Suprapubic skin (tissue), 4 donors: ENCODE results near the gene ST7. TPM values are rescaled to one million over a fixed set of nuclear protein-coding genes. Genes with fewer than 3 reads are reported as not detected.

Source experiments
- DNase-seq, 2 donors: peaks; one replicate each; pipeline ENCODE4 v3.0.0-alpha.2; 2019; ENCODE audit warnings: low spot score in 2 of 2
- H3K27ac ChIP-seq: fragments of 200-600 bp; sonication (generic); one replicate; pipeline ENCODE4 v1.5.1; 2019
- H3K27me3 ChIP-seq: fragments of 200-600 bp; sonication (generic); one replicate; pipeline ENCODE4 v1.5.1; 2019
- H3K36me3 ChIP-seq: fragments of 200-600 bp; sonication (generic); one replicate; pipeline ENCODE4 v1.5.1; 2019
- H3K4me1 ChIP-seq: fragments of 200-600 bp; sonication (generic); one replicate; pipeline ENCODE4 v1.5.1; 2019
- H3K4me3 ChIP-seq: fragments of 200-600 bp; sonication (generic); one replicate; pipeline ENCODE4 v1.5.1; 2019; ENCODE audit warnings: mild to moderate bottlenecking
- H3K9me3 ChIP-seq: fragments of 200-600 bp; sonication (generic); one replicate; pipeline ENCODE4 v1.5.1; 2019
- CTCF ChIP-seq, 2 donors: fragments of 200-600 bp in 1 of 2; fragments of 450-650 bp in 1 of 2; sonication (generic) in 1 of 2; IDR thresholded peaks; one replicate each; pipeline ENCODE4 v1.5.1; 2016 to 2019; ENCODE audit warnings: antibody characterized with exemption in 2 of 2, mild to moderate bottlenecking in 1 of 2, moderate library complexity in 1 of 2
- EP300 ChIP-seq: sonication (generic); formaldehyde crosslinking; IDR thresholded peaks from one replicate; pipeline ENCODE4 v1.6.1; 2017; ENCODE audit warnings: antibody characterized with exemption
- POLR2A ChIP-seq, 2 donors: fragments of 450-650 bp; IDR thresholded peaks; one replicate each; pipeline ENCODE4 v1.6.1; 2017; ENCODE audit warnings: antibody characterized with exemption in 2 of 2, mild to moderate bottlenecking in 2 of 2, moderate library complexity in 2 of 2
- POLR2AphosphoS5 ChIP-seq, 3 donors: sonication (generic); formaldehyde crosslinking; IDR thresholded peaks; one replicate each; pipeline ENCODE4 v1.6.1; 2017; ENCODE audit warnings: antibody characterized with exemption in 3 of 3
- WGBS: methylation state at CpG from one replicate; pipeline ENCODE4 v1.1.5; 2018; 5-methylcytosine and 5-hydroxymethylcytosine counted together
- total RNA-seq, 4 donors: library from RNA; depleted of rRNA; stranded (reverse); fragments of >200 nt; gene quantifications; one replicate each; pipeline ENCODE4 v1.1.0, GENCODE V29; 2016

ST7 gene
- total RNA-seq, 4 donors from 2014 or later, result 13.1 to 28.2 (median 18.6) TPM

DNA sequence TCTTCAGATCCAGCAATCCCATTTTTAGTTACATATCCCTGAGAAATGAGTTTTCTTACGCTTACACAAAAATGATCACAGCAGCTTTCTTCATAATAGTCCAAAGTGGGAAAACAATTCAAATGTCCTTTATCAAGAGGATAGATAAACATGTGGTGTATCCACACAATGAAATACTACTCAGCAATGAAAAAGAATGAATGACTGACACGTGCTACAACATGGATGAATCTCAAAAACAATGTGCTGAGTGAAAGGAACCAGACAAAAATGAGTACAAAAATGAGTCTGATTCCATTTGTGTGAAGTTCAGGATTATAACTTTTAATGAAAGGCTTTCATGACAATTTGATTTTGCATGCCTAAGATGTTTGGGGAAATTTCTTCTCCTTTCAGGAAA, 230.4 kb downstream of the ST7 start:
- TF ChIP-seq POLR2A (IDR thresholded peaks at IDR 0.05) (no peak), POLR2AphosphoS5 (IDR thresholded peaks at IDR 0.05) (no peak), EP300 (no peak), CTCF (IDR thresholded peaks at IDR 0.05) (no peak)
- Histone ChIP-seq H3K36me3 (no peaks in the 10 kb centered on the region), H3K4me1 (no peaks in the 10 kb centered on the region), H3K27ac (no peak overlapping the region), H3K4me3 (no peak overlapping the region), H3K9me3 (no peaks in the 10 kb centered on the region), H3K27me3 (no peaks in the 10 kb centered on the region)
- 99% methylated on average over 2 of the region's 2 CpGs for WGBS
- DNase-seq, result no peak

- H3K4me3 ChIP-seq, result no peak overlapping the region
- DNase-seq, result no peak
- WGBS, result 90% methylated on average over 2 of the region's 2 CpGs
- no peaks in the 10 kb centered on the region for H3K9me3 ChIP-seq
- H3K36me3 ChIP-seq, result peaks cover 2% of the 10 kb centered on the region
- TF ChIP-seq POLR2A (IDR thresholded peaks at IDR 0.05) (no peak), EP300 (no peak), POLR2AphosphoS5 (IDR thresholded peaks at IDR 0.05) (no peak), CTCF (IDR thresholded peaks at IDR 0.05) (no peak)
- H3K27me3 ChIP-seq, result no peaks in the 10 kb centered on the region
- no peak overlapping the region for H3K27ac ChIP-seq
- no peaks in the 10 kb centered on the region for H3K4me1 ChIP-seq
These were observed 231.1 kb downstream of the ST7 start for GRCh38 chr7:117184367-117184766.

DNA sequence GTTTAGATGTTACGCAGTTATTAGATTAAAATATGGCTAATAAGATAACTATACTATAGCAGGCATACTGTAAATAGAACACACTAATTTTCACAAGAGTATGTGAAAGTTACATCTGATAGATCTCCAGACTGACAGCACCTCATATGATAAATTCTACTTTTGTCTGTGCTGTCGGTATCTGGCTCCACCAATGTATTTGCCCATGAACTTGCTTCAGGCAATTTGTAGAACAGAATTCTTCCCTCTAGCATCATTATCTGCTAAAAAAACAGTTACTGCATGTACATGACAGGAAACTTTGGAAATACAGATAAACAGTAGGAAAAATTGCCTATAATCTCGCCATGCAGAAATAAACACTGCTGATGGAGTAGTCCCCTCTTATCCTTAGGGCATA, 231.8 kb downstream of the ST7 start:
- H3K4me1 ChIP-seq, result no peaks in the 10 kb centered on the region
- no peaks in the 10 kb centered on the region for H3K9me3 ChIP-seq
- peaks cover 8% of the 10 kb centered on the region for H3K36me3 ChIP-seq
- 92% methylated on average over 3 of the region's 3 CpGs for WGBS
- DNase-seq, result no peak
- no peak overlapping the region for H3K4me3 ChIP-seq
- TF ChIP-seq CTCF (IDR thresholded peaks at IDR 0.05) (no peak), POLR2AphosphoS5 (IDR thresholded peaks at IDR 0.05) (no peak), POLR2A (IDR thresholded peaks at IDR 0.05) (no peak), EP300 (no peak)
- no peaks in the 10 kb centered on the region for H3K27me3 ChIP-seq
- no peak overlapping the region for H3K27ac ChIP-seq

- Histone ChIP-seq H3K9me3 (no peaks in the 10 kb centered on the region), H3K27me3 (no peaks in the 10 kb centered on the region), H3K27ac (no peak overlapping the region), H3K36me3 (peaks cover 12% of the 10 kb centered on the region), H3K4me3 (no peak overlapping the region), H3K4me1 (no peaks in the 10 kb centered on the region)
- DNase-seq, result no peak
- TF ChIP-seq POLR2AphosphoS5 (IDR thresholded peaks at IDR 0.05) (no peak), EP300 (no peak), CTCF (IDR thresholded peaks at IDR 0.05) (no peak), POLR2A (IDR thresholded peaks at IDR 0.05) (no peak)
- 91% methylated on average over 7 of the region's 7 CpGs for WGBS
These were observed 233.1 kb downstream of the ST7 start for GRCh38 chr7:117186218-117187010.

DNA sequence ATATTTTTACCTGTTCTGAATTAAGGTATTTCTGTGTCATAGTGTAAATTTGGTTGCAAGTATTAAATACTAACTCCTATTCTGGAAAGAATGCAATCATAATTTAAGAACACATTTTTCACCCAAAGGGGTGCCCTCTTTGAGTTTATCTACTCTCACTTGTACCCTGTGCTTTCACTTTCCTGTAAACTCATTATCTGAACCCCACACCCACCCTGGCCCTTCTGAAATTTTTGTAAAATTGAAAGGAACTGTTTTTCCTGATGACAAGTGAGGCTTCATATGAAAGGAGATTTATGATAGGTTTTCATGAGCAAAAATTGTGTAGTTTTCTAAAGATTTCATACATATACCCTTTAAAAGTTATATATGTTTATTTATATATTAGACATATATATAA, 235.1 kb downstream of the ST7 start:
- no peak overlapping the region for H3K27ac ChIP-seq
- H3K27me3 ChIP-seq, result no peaks in the 10 kb centered on the region
- peaks cover 12% of the 10 kb centered on the region for H3K36me3 ChIP-seq
- H3K9me3 ChIP-seq, result no peaks in the 10 kb centered on the region
- no peaks in the 10 kb centered on the region for H3K4me1 ChIP-seq
- TF ChIP-seq POLR2AphosphoS5 (IDR thresholded peaks at IDR 0.05) (no peak), POLR2A (IDR thresholded peaks at IDR 0.05) (no peak)
- H3K4me3 ChIP-seq, result no peak overlapping the region
- no peak for DNase-seq
